ENCODE results near the gene CMIP.

CMIP gene

DNA sequence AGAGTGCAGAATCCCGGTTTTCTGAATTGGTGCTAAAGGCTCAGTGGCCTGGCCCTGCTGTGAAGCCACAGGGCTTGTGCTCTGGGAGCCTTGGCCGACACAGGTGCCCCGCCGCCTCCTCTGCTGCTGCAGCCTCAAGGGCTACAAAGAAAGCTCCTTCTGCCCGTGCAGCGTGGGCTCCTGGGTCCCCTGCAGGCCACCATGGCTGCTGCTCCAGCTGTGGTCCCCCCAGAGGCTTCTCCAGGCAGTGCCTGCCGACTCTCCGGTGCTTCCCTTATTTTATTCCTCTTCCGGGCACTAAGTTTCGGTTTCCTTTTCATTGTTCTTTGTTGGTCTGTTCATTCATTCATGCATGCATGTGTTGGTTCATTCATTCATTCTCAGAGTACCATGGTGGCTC lies 53.1 kb downstream of the CMIP start:
- DNase-seq = peak; percentile 25

DNA sequence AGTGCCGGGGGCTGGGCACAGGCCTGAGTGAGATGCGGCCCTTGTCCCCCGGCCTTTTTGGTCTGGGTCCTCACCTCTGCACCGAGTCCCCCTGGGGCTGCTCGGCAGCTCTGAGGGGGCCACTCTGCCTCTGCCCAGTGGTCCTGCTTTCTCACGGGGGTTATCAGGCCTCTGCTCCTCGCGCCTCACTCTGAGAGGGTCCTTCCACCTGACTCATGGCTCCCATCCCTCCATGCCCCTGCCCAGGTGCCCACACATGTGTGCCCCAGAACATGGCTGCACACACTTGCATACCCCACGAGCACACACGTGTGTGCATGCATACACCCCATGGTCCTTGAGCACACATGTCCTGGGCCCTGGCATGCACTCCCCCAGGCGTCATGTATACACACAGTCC lies 53.7 kb downstream of the CMIP start:
- DNase-seq = no peak

DNA sequence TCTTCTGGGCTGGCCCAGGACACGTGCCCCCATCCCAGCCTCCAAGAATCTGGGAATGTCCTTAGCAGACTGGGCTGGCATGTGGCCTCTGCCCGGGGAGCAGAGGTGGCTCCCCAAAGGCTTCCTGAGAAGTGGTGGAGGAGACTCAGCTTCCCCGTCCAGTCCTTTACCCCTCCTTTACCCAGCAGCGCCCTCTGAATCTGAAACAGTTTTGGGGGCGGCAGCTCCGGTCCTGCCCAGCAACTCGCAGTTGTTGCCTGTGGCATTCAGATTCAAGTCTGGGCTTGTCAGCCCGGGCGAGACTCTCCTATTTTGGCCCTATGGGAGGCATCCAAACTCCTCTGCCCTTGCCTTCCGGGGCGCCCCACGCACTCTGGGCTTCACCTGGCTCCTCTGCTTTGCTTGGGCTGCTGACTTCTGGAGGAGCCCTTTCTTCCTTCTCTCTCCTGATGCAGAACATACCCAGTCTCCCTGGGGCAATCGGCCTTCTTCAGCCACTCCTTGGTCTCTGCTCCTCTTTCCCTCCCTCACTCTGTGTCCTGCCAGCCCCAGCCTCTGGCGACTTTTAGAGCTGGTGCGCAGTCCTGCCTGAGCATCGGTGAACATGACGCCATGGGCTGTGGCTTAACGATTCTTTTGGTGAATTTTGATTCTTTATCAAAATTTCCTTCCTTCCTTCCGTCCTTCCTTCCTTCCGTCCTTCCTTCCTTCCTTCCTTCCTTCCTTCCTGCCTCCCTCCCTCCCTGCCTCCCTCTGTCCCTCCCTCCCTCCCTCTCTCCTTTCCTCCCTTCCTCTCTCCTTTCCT lies 55.2 kb downstream of the CMIP start:
- DNase-seq = no peak

DNA sequence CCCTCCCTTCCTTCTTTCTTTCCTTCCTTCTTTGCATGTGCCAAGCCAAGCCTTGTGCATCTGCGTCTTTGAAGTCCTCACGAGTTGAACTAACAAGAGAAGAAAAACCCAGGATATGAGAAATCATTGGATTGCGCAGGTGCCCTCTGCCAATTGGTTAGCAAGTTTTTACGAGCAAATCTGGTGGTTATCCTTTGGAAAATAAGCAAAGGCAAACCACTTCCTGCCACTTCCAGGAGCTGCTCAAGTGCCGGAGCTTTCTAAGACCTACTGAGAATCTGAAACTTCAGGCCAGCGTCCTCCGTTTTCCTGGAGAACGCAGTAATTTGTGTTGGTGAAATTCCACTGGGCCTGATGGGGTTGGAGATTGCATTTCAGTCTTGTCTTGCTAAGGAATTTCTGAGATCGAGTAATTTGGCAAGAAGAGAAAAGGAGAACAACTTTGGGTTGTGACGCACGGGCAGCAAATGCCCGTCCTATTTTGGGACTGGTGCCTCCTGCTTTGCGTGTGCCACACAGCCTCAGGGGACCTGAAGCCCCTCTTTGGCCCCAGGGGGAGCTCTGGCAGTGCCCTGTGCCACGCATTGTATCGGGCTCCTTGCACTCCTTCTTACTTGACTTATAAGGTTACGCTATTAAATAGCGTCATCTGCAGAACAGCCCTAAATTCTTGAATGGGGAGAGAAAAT lies 56.4 kb downstream of the CMIP start:
- no peak for DNase-seq

DNA sequence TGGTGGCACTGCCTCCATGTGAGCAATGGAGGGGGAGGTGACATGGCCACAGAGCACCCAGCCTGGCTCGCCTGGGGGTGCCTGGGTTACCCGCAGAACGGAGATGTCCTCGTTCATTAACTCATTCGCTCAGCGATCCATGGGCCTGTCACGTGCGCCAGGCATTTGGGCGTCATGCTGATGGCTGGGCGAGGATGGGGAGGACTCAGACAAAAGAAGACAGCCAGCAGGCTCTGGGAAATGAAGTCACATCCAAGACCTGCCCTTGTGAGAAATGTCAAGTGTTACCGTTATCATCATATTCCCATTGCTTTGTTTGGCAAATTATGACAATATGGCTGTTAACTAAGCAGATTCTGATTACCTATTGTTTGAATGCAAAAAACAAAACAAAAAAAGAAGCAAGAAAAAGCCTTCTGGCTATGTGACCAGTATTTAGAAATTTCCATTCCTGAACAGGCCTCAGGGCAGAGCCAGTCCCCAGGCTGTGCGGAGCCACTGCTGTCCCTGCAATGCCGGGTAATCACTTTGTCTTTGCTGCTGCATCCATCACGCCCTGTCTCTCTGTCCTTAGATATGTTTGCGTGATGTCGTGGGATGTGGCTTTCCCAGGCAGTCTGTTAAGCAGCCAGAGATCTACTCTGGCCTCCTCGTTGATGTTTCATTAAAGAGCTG lies 57.9 kb downstream of the CMIP start:
- DNase-seq = no peak

DNA sequence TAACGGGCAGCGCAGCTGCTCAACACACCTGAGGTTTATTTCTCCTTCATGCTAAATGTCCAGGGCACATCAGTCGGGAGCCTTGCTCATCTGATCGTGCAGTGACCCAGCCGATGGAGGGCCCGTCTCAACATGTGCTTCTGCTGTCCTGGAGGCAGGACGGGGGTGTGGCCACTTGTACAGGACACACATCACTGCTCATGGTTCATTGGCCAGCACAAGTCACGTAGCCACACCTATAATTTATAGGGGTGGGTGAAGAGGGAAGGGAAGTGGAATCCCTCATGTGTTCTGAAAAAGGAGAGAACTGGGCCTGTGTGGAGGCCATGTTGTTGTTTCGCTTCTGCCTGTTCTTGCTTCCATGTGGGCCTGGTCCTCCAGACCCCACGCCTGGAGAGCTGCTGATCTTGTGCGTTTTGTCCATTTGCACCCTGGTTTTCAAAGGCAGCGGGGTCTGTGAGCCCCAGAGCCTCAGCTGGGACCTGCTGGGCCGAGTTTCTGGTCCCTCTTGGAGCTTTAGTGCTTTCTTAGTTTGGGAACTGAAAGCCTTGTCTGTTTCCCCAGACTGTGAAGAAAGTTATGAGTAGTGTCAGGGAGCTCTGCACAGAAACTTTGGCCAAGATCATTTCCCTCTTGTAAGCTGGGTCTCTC lies 60.5 kb downstream of the CMIP start:
- no peak for DNase-seq

DNA sequence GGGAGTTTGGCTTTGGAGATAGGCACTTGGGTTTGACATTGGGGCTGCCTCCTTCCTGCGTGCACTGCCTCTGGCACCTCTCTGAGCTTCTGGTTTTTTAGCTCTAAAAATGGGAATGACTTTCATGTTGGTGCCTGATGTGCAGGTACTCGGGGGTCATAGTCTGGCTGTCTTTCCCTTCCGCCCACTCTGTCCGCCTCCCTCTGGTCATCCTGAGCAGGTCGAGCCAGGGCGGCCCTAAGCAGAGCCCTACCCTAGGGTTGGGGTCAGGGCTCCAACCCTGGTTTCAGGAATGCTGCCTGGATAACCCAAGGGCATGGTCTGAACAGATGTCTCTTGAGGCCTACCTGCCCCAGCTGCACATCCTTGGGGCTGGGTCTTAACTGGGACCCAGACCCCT lies 64.8 kb downstream of the CMIP start:
- DNase-seq = no peak

DNA sequence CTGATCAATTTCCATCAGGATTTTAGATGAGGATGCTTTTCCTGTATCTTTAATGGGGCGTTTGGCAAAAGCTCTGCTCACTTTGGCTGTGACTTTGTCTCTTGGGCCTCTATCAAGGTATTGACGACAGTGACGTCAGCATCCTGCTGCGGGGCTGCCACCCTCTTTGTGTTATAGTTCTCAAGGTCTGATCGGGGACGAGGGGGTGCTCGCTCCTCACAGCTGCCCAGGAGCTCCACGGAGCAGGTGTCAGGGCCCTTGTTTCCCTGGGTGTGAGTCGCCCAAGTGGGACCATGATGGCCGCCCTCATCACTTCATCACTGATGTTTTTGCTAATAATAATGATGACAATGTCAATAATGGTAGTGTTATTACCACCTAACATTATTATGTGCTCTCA lies 65.4 kb downstream of the CMIP start:
- no peak for DNase-seq

DNA sequence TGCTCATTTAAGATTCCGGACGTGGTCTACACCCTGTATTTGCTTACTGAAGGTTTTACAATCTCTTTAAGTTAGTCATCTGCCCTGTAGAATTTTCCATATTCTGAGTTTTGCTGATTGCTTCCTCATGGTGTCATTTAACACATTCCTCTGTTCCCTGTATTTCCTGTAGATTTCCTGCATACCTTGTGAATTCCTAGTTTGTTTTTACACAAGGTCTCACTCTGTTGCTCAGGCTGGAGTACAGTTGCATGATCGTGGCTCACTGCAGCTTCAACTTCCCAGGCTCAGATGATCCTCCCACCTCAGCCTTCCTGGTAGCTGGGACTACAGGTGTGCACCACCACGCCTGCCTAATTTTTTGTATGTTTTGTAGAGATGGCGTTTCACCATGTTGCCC lies 66.8 kb downstream of the CMIP start:
- DNase-seq = no peak

DNA sequence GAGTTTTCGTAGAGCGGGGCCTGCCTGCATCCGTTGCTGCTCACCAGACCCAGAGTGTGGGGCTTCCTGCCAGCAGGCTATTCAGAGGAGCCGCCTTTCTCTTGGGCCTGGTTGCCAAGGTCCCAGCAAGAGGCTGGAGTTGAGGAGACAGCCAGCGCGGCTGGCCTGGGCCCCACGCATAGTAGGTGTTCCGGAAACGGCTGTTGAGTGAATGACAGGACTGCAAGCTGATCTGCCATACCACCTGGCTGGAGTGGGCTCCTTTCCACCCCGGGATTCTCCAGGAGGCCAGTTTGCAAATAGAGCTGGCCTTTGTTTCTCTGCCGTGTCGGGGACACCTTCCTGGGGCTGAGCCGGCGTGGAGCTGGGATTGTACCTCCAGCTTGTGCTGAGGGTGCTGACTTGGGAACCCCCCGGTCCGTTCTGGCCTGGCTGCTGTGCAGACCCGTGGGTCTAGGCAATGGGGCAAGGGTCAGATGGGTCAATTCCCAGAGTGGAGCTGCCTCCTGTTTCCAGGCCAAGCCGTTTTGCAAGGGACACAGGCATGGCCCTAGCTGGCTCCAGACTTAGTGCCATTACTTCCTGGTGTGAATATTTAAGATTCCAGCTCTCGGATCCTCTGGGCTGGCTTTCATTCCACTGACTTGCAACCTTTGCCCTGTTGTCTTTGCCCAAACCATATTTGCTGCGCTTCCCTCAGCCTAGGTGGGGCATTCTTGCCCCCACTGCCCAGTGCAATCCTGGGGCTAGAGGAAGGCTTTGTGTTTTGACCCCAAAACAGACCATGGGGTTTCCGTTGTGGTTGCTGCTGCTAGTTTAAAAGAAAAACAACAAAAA lies 68.8 kb downstream of the CMIP start:
- DNase-seq = no peak

DNA sequence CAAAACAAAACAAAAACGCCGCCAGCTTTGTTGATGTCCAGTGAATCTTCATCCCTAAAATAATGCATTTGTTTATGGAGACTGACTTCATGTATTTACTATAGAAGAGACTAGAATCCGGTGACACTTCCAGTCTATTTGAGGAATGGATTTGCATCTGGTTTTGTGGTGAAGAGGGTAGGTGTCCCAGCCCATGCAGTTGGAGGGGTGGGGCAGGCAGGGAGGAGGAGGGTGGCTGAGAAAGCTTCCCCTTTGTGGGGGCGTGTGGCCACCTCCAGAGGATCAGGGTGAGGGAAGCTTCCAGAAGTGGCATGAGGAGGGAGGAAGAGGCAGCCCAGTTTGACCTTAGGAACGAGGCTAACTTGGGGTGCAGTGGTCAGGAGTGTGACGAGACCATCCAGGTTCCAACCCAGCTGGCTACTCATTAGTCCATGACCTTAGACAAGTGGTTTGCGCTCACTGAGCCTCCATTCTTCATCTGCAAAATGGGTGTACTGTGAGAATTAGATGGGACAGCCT lies 69.5 kb downstream of the CMIP start:
- DNase-seq = no peak

DNA sequence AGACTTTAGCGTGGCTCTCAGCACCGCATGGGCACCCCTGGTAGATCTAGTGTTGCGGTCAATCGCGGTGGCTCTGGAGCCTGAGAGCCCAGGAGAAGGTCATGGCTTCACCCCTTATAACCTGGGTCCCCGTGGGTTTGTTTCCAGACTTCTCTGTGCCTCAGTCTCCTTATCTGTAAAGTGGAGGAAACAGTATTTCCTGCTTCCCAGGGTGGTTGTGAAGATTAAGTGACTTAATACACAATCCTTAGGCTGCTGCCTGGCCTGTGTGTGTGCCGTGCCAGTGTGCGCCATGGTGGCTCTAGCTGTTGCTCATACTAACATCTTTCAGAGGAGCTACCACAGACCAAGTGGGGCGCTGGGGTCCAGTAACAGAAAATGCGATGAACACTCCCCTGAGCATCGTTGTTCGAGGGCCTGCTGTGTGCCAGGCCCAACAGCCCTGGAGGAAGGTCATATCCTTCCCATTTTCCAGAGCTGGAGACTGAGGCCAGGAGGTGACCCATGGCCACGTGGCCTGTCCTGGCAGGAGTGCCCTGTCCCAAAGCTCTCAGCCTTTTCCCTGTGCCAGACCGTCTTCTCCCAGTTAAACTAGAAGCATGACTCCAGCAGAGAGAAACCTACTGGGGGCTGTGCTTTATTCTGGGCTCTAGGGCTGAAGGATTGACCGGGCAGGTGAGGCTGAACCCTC lies 70.1 kb downstream of the CMIP start:
- DNase-seq = no peak

DNA sequence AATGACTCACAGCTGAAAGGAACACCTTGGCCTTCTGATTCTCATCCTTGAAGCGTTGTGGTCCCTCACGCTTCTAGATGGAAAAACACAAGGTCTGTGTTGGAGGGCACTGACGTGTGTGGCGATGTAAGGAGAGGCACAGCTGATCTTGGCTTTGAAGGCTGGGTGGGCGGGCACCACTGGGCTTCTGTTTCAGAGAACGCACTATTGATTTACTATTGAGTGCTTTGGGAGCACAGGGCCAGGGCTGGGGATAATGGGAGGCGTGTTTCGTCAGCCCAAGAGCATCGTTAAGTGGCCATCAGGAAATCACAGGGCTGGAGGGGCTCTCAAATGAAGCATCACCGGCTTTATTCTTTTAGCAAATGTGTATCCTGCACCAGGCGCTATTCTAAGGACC lies 70.7 kb downstream of the CMIP start:
- no peak for DNase-seq

DNA sequence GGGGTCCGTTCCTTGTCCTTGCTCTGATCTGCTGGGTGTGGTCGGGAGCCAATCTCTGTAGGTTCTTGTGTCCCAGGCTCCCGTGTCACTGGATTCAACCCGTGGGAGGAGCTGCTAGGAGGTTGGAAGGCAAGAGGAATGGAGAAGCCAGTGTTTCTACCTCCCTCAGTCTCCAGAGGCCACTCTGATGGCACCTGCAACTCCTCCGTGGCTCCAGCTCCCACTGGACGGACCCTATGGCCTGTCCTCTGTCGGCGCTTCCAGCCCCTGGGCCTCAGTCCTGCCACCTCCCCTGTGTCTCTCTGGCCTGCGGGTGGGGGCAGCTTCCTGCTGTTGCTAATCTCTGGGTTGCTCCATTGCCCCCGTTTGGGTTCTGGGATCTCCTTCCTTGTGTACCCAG lies 71.1 kb downstream of the CMIP start:
- DNase-seq = no peak

DNA sequence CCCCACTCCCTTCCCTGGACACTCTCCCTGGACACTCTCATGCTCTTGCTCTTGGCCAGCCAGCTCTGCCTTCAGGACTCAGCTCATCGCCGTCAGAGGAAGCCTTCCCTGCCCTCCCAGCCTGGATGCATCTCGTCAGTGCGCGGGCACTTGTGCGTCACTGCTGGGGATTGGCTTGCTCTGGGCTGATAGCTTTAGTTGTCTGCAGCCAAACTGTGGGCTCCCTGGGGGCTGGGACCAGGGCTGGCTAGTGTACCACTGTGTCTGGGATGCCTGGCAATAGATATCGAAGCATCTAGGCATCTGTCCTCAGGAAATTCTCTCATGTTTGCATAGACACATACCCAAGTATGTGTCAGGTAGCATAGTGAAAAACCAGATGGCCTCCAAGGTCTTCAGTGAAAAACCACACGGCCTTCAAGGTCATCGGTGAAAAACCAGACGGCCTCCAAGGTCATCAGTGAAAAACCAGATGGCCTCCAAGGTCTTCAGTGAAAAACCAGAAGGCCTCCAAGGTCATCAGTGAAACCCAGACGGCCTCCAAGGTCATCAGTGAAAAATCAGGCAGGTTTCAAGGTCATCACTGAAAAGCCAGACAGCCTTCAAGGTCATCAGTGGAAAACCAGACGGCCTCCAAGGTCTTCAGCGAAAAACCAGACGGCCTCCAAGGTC lies 72.0 kb downstream of the CMIP start:
- DNase-seq = no peak

DNA sequence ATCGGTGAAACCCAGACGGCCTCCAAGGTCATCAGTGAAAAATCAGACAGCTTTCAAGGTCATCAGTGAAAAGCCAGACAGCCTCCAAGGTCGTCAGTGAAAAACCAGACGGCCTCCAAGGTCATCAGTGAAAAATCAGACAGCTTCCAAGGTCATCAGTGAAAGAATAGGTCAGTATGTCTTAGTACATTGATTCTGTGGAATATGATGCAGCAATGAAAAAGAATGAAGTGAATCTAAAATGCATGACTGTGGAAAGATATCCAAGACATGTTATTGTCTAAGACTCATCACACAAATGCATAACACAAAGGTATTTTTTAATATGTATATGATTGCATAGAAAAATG lies 72.5 kb downstream of the CMIP start:
- DNase-seq = no peak

DNA sequence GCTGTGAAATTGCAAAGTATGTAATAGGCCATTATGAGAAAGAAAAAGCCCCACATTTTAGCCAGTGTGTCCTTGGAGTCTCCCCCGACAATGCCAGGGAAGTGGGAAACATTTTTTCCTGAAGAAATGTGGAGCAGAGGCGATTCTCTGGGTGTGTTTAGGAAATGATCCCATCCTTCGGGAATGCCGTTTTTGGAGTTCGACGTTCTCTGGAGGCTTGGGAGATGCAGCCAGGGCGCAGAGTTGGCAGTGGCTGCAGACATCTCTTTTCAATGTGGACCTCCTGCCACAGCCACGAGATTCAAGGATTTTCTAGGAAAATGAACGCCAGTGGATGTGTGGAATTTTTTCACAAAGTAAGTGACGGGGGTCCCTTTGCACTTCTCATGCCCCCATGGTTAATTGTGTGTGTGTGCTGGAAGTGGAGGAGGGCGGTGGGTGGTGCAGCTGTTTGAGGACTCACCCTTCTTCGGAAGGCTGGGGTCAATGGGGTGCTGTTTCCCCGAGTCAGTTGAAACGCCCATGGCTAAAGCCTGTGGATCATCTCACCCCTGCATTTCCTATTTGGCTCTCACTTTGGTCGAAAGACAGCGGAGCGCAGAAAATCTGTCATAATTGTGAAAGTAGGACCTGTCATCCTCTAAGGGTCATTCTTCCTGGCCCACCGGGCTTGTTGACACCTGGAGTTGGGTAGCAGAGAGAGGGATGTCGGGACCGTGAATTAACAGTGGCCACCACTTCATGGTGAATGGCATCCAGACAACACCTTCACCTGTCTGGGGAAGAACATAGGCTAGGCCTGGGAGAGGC lies 73.2 kb downstream of the CMIP start:
- DNase-seq = no peak

DNA sequence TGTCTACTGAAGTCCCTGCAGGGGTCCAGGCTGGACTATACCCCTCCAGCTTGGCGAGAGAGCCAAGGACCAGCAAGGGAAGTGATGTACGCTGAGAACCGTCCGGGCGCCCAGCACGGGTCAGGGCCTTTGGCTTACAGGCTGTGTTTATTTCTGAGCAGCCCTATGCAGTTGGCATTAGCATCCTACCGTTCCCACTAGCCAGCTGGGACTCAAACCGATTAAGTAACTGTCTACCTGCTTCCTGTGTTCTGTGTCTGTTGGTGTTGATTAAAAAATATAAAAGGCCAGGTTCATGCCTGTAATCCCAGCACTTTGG lies 73.8 kb downstream of the CMIP start:
- DNase-seq = no peak

DNA sequence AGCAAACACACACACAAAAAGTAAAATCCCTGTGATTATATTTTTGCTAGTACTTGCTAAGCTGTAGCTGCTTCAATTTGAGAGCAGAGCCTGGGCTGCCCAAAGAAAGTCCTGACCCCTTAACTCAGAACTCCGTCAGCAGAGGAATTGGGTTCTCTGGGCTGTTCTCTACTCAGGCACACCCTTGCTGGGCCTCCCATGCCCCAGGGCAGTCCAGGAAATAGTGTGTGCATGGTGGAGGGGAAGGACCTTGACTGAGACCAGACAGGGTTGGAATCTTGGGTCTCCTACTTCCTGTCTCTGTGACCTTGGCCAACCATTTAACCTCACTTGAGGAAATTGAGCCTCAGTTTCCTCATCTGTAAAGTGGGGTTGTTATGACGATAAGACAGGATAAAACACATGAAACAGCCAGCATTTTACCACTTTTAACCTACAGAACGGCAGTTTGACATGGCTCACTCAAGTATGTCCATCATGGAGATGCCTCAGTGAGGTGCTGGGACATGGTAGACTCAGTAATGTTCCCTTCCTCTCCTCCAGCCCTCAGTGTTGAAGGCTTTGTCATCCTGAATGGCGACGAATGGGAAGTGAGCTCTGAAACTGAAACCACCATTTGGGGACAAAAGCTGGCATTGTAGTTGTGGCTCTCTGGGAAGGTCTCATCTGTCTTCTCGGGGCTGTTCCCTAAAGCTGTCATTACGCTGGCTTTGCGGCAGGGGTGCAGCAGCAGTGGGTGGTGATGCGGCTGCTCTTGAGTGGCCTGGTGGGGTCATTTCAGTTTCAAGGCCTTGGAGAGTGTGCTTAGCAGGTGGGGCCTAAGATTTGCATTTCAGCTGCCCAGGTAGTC lies 74.9 kb downstream of the CMIP start:
- DNase-seq = no peak

DNA sequence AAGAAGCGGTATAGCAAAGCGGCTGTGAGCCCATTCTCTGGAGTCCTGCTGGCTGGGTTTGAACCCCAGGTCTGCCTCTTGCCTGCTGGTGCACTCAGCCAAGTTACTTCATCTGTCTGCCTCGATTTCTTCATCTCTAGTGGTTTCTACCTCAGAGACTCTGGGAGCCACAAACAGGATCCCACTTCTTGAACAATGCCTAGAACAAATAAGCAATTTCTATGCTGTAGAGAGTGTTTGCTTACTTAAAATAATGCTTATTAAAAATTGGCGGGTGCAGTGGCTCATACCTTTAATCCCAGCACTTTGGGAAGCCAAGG lies 75.5 kb downstream of the CMIP start:
- DNase-seq = no peak
